ENCODE measurements around the gene KCTD16.

KCTD16 gene

DNA sequence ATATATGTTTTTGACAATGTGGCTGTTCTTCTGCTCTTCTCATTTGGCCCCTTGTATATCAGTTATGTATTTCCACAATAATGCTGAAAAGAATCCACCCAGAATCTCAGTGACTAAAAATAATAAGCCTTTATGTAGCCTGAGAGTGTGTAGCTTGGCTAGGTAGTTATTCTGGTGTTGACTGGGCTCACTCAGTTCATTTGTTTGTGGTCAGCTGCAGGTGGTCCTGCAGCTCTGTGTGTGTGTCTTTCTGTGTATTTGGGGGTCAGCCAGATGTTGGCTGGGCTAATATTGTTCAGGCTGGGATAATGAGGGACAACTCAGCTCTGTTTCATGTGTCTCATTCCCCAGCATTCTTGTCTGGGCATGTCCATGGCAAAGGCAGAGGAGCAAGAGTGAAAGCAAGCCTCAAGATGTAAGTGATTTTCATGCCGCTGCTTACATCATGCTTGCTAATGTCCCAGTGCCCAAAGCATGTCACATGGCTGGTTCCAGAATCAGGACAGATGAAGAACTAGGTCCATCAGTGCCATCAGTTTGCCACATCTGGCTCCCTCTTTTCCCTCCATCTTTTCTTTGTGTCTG is 162.8 kb downstream of the KCTD16 start:
- in situ Hi-C loops (cut with MboI; ENCODE audit: low pct_unique_long_range_greater_than_20kb, low sequenced_read_pairs, unreplicated experiment), result no loop called here
- TF ChIP-seq, protein P1, sequence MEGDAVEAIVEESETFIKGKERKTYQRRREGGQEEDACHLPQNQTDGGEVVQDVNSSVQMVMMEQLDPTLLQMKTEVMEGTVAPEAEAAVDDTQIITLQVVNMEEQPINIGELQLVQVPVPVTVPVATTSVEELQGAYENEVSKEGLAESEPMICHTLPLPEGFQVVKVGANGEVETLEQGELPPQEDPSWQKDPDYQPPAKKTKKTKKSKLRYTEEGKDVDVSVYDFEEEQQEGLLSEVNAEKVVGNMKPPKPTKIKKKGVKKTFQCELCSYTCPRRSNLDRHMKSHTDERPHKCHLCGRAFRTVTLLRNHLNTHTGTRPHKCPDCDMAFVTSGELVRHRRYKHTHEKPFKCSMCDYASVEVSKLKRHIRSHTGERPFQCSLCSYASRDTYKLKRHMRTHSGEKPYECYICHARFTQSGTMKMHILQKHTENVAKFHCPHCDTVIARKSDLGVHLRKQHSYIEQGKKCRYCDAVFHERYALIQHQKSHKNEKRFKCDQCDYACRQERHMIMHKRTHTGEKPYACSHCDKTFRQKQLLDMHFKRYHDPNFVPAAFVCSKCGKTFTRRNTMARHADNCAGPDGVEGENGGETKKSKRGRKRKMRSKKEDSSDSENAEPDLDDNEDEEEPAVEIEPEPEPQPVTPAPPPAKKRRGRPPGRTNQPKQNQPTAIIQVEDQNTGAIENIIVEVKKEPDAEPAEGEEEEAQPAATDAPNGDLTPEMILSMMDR (IDR thresholded peaks at IDR 0.05; ENCODE audit: extremely low read depth, insufficient read depth, missing control alignments), result no peak

DNA sequence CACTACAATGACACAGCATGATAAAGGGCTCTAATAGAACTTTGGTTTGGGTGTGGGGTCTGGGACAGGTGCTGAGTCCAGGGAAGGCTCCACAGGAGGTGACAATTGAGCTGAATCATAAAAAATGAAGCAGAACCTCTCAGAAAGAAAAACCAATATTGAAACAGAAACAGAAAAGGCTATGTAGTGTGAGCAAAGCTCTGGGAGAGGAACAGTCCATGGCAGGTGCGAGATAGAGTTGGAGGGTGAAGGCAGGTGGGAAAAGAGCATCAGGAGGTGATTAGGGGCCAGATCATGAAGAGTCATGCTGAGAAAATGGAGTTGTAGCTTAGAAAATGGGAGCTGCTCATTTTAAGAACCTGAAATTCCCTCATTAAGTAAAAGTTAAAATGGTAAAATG is 164.9 kb downstream of the KCTD16 start:
- TF ChIP-seq, protein P1 (IDR thresholded peaks at IDR 0.05; ENCODE audit: extremely low read depth, insufficient read depth, missing control alignments), result no peak
- in situ Hi-C loops (cut with MboI; ENCODE audit: low pct_unique_long_range_greater_than_20kb, low sequenced_read_pairs, unreplicated experiment), result no loop called here
- DNase-seq (ENCODE audit: low spot score), result no peak

More for the DNA sequence above, 162.8 kb downstream of the KCTD16 start:
- no peak for DNase-seq (ENCODE audit: low spot score)

DNA sequence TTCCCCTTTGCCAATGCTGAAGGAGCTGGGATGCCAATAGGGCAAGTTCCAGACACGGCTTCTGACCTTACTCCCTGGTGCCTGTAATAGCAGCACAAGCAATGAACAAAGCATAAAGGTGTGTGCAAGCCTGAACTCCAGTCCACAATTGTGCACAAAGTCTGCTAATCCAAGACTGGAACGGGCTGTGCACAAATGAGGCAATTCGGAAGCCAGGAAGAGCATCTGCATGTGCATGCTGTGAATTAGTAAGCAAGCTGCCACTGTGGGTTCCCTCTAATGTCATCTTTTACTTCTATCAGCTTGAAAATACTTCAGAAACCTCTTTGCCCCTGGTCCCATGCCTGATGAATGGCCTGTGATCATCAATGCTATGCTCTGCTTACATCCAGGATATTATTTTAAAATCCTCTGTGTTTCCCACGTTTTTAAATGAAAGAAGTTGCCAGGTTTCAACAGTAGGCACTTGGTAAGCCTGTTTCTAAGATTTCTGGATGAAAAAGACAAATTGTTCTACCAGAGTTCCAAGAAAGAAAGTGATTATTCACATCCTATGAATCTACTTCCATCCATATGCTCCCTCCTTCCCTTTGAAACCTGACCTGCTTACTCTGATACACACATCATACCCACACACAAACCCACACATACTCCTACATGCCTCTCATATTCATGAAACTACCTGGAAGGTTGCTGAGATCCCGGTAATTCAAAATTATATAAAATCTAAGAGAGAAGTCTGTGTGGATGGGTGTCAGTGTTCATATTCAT is 165.7 kb downstream of the KCTD16 start:
- in situ Hi-C loops (cut with MboI; ENCODE audit: low pct_unique_long_range_greater_than_20kb, low sequenced_read_pairs, unreplicated experiment), result no loop called here
- DNase-seq (ENCODE audit: low spot score), result no peak
- TF ChIP-seq, protein P1 (IDR thresholded peaks at IDR 0.05; ENCODE audit: extremely low read depth, insufficient read depth, missing control alignments), result no peak

DNA sequence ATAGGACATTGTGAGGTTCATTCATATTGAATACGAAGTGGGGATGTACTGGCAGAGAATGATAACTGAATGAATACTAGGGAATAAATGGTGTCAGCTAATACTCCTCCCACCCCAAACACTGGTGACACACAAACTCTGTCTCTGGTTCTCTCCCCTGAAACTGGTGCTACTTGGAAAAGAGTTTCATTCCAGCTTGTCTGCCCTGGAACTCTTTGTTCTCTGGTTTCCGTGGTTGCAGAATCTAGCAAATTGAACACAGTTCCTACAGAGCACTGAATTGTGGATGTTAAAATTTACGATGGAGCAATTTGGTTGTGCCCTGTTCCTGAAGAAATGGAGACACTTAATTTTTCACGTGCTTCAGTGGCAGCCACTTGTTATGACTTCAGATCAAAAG is 181.7 kb downstream of the KCTD16 start:
- TF ChIP-seq, protein P1 (IDR thresholded peaks at IDR 0.05; ENCODE audit: extremely low read depth, insufficient read depth, missing control alignments), result no peak
- in situ Hi-C loops (cut with MboI; ENCODE audit: low pct_unique_long_range_greater_than_20kb, low sequenced_read_pairs, unreplicated experiment), result no loop called here

DNA sequence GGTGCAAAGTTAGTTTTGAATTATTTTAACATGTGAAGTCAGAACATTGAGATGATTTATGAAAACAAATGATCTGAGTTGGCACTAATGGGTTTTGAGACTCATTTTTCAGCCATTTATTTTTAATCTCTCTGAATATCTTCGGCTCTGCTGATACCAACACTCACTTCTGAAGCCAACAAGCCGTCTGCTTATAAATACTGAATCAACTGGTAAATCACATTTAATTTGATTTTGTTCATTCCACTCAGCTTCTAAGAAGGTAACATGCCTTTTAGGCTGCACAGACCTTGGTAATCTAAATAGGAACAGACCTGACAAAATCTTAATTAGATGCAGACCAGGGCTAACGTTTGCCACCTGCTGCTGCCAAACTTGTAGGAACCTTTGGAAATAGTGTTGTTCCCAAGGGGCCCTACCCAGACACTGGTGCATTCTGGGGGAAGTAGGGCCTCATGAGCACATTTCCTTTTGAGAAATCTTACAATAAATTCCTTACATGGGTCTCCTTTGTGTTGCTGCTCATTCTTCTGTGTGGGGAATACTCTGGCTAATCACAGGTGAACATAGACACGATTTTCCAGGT is 182.2 kb downstream of the KCTD16 start:
- in situ Hi-C loops (cut with MboI; ENCODE audit: low pct_unique_long_range_greater_than_20kb, low sequenced_read_pairs, unreplicated experiment), result no loop called here
- TF ChIP-seq, protein P1 (IDR thresholded peaks at IDR 0.05; ENCODE audit: extremely low read depth, insufficient read depth, missing control alignments), result no peak
- no peak for DNase-seq (ENCODE audit: low spot score)

More for the DNA sequence above, 181.7 kb downstream of the KCTD16 start:
- no peak for DNase-seq (ENCODE audit: low spot score)

DNA sequence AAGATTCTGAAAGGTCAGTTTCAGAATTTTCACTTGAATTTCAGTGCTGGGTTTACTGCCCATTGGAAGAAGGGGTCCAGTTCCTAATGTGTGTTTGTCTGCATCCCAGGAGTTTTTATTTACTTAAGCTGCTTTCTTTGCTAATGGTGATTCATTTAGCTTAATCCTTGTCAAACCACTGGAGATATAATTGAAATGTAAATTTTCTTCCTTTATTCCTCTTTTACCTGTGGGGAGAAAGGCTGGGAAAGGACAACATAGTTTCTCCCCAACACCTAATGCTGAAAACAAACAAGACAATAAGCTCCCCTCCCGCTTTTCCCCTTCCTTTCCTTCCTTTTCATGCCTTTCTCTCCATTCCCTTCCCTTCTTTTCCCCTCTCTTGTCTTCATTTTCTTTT is 185.8 kb downstream of the KCTD16 start:
- in situ Hi-C loops (cut with MboI; ENCODE audit: low pct_unique_long_range_greater_than_20kb, low sequenced_read_pairs, unreplicated experiment), result no loop called here
- DNase-seq (ENCODE audit: low spot score), result no peak
- TF ChIP-seq, protein P1 (IDR thresholded peaks at IDR 0.05; ENCODE audit: extremely low read depth, insufficient read depth, missing control alignments), result no peak
